ENCODE measurements around the gene NPIPB8. TPM values are rescaled to one million over a fixed set of nuclear protein-coding genes. Genes with fewer than 3 reads are reported as not detected.
"Not testable (repeated sequence)": the region's sequence is repeated elsewhere in the genome, so short reads cannot be mapped to it uniquely, and the experiment has no call there.

NPIPB8 gene
- total and polyA plus RNA-seq, 8 donors: 0.16 to 6.0 (median 1.4) TPM

DNA sequence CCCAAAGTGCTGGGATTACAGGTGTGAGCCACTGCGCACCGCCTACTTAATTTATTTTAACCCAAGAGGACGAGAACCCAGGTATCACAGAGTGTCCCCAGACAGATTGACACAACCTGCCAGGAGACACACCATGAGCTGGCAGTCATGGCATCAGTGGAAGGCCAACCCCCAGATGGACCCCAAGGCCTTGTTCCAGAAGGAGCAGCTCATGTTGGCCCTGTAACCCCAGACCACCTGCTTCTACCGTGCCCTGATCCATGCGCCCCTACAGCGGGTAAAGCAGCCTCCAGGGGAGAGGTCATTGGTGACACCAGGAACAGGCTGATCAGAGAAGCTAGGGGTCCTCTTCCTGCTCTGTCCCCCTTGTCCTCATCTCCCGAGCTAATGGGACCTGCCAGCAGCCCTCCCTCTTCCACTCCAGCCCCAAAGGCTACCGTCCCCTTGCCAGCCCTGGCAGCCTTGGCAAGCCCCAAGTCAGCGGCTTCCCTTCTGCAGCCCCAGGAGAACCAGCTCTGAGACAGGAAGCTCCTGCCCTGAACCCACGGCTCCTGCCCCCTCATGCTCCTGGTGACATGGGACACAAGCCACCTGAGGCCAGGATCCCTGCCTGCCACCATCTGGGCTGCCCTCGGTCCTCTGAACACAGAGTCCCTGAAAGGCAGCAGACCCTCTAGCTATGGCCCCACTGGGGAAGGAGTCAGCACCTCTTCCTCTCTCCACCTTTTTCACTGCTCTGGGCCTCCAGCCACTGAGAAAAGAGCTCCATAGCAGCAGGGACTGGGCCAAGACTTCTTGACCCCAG is 34.3 kb upstream of the NPIPB8 start:
- peaks cover 0 to 10% of the 10 kb centered on the region in 2 donors for H3K36me3 ChIP-seq
- no peak overlapping the region for H3K27ac ChIP-seq
- no peaks in the 10 kb centered on the region for H3K9me3 ChIP-seq
- ATAC-seq (no peak), DNase-seq (no peak)
- TF ChIP-seq CTCF (IDR thresholded peaks at IDR 0.05): no peak
- no peaks in the 10 kb centered on the region for H3K4me1 ChIP-seq
- intact Hi-C loops (cut with DNase I): no loop called here
- no peak overlapping the region for H3K4me3 ChIP-seq
- no peaks in the 10 kb centered on the region for H3K27me3 ChIP-seq

GRCh38 chr16:28604186-28604565 is 33.7 kb upstream of the NPIPB8 start:
- intact Hi-C loops (cut with DNase I): no loop called here
- H3K36me3 ChIP-seq: peaks cover 0 to 10% of the 10 kb centered on the region in 2 donors

GRCh38 chr16:28606291-28607115 is 31.4 kb upstream of the NPIPB8 start:
- peaks cover 0 to 10% of the 10 kb centered on the region in 2 donors for H3K36me3 ChIP-seq
- peaks cover 6 to 25% of the 10 kb centered on the region in 2 donors for H3K4me1 ChIP-seq
- TF ChIP-seq CTCF (IDR thresholded peaks at IDR 0.05): no peak
- intact Hi-C loops (cut with DNase I): no loop called here
- ATAC-seq (no peak), DNase-seq (no peak)
- H3K27ac ChIP-seq: no peak overlapping the region
- no peak overlapping the region for H3K4me3 ChIP-seq
- H3K9me3 ChIP-seq: no peaks in the 10 kb centered on the region
- H3K27me3 ChIP-seq: no peaks in the 10 kb centered on the region

More at GRCh38 chr16:28604186-28604565, 33.7 kb upstream of the NPIPB8 start:
- Histone ChIP-seq H3K27ac (no peak overlapping the region), H3K4me3 (no peak overlapping the region), H3K4me1 (peaks cover 0 to 2% of the 10 kb centered on the region in 2 donors), H3K27me3 (no peaks in the 10 kb centered on the region), H3K9me3 (no peaks in the 10 kb centered on the region)
- DNase-seq: no peak
- TF ChIP-seq CTCF (IDR thresholded peaks at IDR 0.05): no peak
- ATAC-seq: no peak

DNA sequence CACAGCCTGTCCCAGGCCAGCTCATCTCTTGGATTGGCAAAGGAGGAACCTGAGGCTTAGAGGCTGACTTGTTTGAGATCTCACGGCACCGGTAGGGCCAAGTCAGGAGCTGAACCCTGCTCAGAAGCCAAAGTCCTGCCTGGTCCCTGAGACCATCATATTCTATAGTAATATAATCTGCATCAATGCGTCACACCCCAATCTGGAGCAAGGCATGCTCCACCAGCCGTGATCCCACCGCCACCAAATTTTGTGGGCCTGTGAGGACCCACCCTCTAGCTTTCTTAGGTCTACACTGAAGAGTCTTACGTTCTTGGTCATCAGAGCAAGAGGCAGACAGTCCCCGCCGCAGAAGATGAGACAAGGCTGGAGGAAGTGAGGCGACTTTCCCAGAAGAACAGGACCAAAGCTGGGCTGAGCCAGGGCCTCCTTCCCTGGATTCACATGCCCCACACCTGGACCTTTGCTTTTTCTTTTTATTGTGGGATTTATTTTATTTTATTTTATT is 30.7 kb upstream of the NPIPB8 start:
- peaks cover 6 to 25% of the 10 kb centered on the region in 2 donors for H3K4me1 ChIP-seq
- ATAC-seq (no peak), DNase-seq (no peak)
- H3K27ac ChIP-seq: no peak overlapping the region
- no peaks in the 10 kb centered on the region for H3K27me3 ChIP-seq
- no peak for TF ChIP-seq CTCF (IDR thresholded peaks at IDR 0.05)
- intact Hi-C loops (cut with DNase I): no loop called here
- H3K4me3 ChIP-seq: no peak overlapping the region
- H3K9me3 ChIP-seq: no peaks in the 10 kb centered on the region
- H3K36me3 ChIP-seq: peaks cover 0 to 10% of the 10 kb centered on the region in 2 donors

DNA sequence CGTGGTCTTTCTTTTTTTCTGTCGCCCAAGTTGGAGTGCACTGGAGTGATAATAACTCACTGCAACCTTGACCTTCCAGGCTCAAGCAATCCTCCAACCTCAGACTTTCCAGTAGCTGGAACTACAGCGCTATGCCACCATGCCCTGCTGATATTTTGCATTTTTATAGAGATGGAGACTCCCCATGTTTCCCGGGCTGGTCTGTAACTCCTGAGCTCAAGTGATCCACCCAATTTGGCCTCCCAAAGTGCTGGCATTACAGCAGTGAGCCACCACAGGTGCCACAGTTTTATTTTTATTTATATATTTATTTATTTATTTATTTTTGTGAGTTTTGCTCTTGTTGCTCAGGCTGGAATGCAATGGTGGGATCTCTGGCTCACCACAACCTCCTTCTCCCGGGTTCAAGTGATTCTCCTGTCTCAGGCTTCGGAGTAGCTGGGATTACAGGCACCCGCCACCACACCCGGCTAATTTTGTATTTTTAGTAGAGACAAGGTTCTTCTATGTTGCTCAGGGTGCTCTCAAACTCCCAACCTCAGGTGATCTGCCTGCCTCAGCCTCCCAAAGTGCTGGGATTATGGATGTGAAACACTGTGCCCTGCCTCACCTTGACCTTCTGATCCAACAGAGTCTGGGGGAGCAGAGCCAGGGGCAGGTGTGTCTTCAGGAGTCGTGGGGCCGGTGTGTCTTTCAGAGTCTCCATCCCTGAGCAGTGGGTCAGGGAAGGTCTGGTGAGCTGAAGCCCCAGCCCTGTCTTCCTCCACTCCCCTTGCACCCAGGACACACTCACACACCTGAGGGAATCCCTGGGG is 30.0 kb upstream of the NPIPB8 start:
- H3K4me3 ChIP-seq; DNase-seq; H3K36me3 ChIP-seq; H3K27me3 ChIP-seq; H3K27ac ChIP-seq; ATAC-seq; intact Hi-C loops (cut with DNase I); H3K9me3 ChIP-seq: not testable (repeated sequence)
- H3K4me1 ChIP-seq: peaks cover 6 to 25% of the 10 kb centered on the region in 2 donors

DNA sequence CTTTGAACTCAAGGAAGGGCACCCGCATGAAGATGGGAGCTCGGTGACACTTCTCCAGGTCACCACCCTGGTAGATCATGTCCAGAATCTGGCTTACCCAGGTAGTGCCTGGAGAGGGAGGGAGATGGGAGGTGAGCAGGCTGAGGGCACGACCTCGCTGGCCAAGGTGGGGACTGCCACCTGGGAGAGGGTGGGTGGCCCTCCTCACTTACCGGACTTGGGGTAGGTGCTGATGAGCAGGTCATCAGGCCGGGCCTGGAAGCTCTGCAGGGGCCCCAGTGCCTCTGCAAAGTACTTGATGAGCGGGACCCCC is 29.4 kb upstream of the NPIPB8 start:
- peak overlapping the region in 1 of 2 donors; percentile 79 for H3K27ac ChIP-seq
- ATAC-seq; intact Hi-C loops (cut with DNase I); H3K27me3 ChIP-seq; H3K4me3 ChIP-seq; H3K36me3 ChIP-seq; DNase-seq; H3K9me3 ChIP-seq: not testable (repeated sequence)
- peaks cover 6 to 25% of the 10 kb centered on the region in 2 donors for H3K4me1 ChIP-seq

DNA sequence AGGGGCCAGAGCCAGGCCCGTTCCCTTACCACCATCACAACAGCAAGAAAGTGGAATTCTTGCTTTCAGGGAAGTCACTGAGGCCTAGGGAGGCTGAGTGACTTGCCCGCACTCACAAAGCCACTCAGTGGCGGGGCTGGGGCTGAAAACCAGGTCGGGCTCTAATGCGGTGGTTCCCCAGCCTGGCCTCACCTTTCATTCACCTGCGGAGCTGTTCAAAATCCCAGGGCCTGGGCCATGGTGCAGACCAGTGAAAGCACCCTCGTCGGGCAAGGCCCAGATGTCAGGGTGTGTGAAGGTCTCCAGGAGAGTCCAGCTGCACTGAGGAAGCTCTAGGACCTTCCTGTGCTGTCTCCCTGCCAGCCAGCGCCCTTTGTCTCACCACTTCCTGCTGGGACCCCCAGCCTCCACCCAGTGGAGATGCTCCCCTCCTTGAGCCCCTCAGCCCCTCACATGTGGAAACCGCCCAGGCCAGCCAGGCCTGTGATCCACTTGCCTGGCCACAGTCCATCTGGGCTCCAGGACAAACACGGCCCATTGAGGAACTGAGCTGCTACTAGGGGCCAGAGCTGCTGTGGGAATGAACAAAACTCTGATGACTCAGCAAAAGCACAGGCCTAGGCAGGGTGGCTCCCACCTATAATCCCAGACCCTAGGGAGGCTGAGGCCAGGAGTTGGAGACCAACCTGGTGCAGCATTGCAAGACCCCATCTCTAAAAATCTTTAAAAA is 28.8 kb upstream of the NPIPB8 start:
- ATAC-seq: peak; percentile 12
- intact Hi-C loops (cut with DNase I): not testable (repeated sequence)

More for the DNA sequence above, 28.8 kb upstream of the NPIPB8 start:
- not testable (repeated sequence) for H3K9me3 ChIP-seq, DNase-seq, H3K36me3 ChIP-seq, H3K27me3 ChIP-seq
- Histone ChIP-seq H3K27ac (peak overlapping the region; percentile 76 to 79), H3K4me1 (peaks cover 6 to 25% of the 10 kb centered on the region in 2 donors), H3K4me3 (peak overlapping the region; percentile 18 to 45)

Data from left lung (tissue), 10 donors.